Testis (tissue), 3 donors: ENCODE data around the gene GRIP2. TPM values are rescaled to one million over a fixed set of nuclear protein-coding genes. Genes with fewer than 3 reads are reported as not detected.

Experiments used
- DNase-seq: peaks from one replicate; pipeline ENCODE4 v3.0.0-alpha.2; 2019
- H3K27ac ChIP-seq, 2 donors: fragments of 200-600 bp; sonication (generic); one replicate each; pipeline ENCODE4 v1.5.1; 2019
- H3K27me3 ChIP-seq: fragments of 200-600 bp; sonication (generic); one replicate; pipeline ENCODE4 v1.5.1; 2019
- H3K36me3 ChIP-seq: fragments of 200-600 bp; sonication (generic); one replicate; pipeline ENCODE4 v1.5.1; 2017; ENCODE audit warnings: low read depth; ENCODE audit errors: missing control alignments
- H3K4me1 ChIP-seq: fragments of 200-600 bp; sonication (generic); one replicate; pipeline ENCODE4 v1.5.1; 2019
- H3K4me3 ChIP-seq, 2 donors: fragments of 200-600 bp; sonication (generic); one replicate each; pipeline ENCODE4 v1.5.1; 2017 to 2019
- H3K9me3 ChIP-seq: fragments of 200-600 bp; sonication (generic); one replicate; pipeline ENCODE4 v1.5.1; 2017
- POLR2A ChIP-seq: fragments of 450-650 bp; IDR thresholded peaks from one replicate; pipeline ENCODE4 v1.6.1; 2017; ENCODE audit warnings: antibody characterized with exemption, mild to moderate bottlenecking, moderate library complexity
- WGBS, 2 donors: methylation state at CpG; one replicate each; pipeline ENCODE4 v1.1.5; 2018; 5-methylcytosine and 5-hydroxymethylcytosine counted together
- intact Hi-C: fragments of 100-400 bp; cut with DNase I; formaldehyde crosslinking; loops from one replicate; pipeline ENCODE4 v1.15.1; 2023; ENCODE audit warnings: low total_unique reads
- polyA plus RNA-seq: library from polyadenylated mRNA; stranded (reverse); fragments of 350-450 nt; fragmentation: Illumina TruSeq; extraction: RNeasy Lipid Tissue Mini Kit (QIAGEN cat#74804); gene quantifications from one replicate; pipeline ENCODE4 v1.2.3, GENCODE V29; 2014; ENCODE audit warnings: low read depth, low replicate concordance; ENCODE audit not compliant: insufficient read depth
- total RNA-seq, 2 donors: library from RNA; depleted of rRNA; stranded (reverse); fragments of >200 nt; gene quantifications; one replicate each; pipeline ENCODE4 v1.2.3, GENCODE V29; 2016
- TF ChIP-seq, protein P1 (sequence below), 3 experiments: fragments of 450-650 bp in 2 of 3; fragments of 200-600 bp in 1 of 3; sonication (generic) in 1 of 3; IDR thresholded peaks; one replicate each; pipeline ENCODE4 v1.5.1; 2016 to 2019; ENCODE audit warnings: antibody characterized with exemption in 3 of 3, mild to moderate bottlenecking in 2 of 3, moderate library complexity in 1 of 3

Gene GRIP2
- total and polyA plus RNA-seq, 3 donors from 2014 or later = 2.4 to 3.2 (median 2.7) TPM

DNA sequence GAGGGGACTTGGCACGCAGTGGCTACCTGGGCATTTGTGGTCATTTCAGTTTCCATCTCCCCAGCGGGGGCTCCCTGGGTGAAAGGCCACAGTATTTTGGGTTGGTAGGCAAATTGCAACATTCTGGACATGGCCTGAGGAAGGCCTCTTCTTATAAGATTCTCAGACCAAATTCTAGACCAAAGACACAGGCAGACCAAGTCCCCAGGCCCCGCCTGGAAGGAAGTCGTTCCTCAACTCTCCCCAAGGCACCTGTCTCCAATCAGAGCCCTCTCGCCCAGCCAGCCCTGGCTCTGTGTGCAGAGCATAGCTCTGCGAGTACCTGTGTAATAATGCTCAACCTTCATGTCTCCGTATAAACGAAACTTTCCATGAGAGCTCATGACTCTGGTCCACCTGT, 53.1 kb downstream of the GRIP2 start:
- no peaks in the 10 kb centered on the region for H3K36me3 ChIP-seq
- 95 to 96% methylated on average over 8 of the region's 8 CpGs for WGBS, 2 donors
- H3K9me3 ChIP-seq = no peaks in the 10 kb centered on the region
- H3K27ac ChIP-seq = no peak overlapping the region
- no peak overlapping the region for H3K4me3 ChIP-seq
- peaks cover 13% of the 10 kb centered on the region for H3K4me1 ChIP-seq
- H3K27me3 ChIP-seq = no peaks in the 10 kb centered on the region
- no peak for DNase-seq
- intact Hi-C loops = no loop called here
- TF ChIP-seq POLR2A = no peak
- TF ChIP-seq, protein P1, sequence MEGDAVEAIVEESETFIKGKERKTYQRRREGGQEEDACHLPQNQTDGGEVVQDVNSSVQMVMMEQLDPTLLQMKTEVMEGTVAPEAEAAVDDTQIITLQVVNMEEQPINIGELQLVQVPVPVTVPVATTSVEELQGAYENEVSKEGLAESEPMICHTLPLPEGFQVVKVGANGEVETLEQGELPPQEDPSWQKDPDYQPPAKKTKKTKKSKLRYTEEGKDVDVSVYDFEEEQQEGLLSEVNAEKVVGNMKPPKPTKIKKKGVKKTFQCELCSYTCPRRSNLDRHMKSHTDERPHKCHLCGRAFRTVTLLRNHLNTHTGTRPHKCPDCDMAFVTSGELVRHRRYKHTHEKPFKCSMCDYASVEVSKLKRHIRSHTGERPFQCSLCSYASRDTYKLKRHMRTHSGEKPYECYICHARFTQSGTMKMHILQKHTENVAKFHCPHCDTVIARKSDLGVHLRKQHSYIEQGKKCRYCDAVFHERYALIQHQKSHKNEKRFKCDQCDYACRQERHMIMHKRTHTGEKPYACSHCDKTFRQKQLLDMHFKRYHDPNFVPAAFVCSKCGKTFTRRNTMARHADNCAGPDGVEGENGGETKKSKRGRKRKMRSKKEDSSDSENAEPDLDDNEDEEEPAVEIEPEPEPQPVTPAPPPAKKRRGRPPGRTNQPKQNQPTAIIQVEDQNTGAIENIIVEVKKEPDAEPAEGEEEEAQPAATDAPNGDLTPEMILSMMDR (IDR thresholded peaks at IDR 0.05) = no peak

DNA sequence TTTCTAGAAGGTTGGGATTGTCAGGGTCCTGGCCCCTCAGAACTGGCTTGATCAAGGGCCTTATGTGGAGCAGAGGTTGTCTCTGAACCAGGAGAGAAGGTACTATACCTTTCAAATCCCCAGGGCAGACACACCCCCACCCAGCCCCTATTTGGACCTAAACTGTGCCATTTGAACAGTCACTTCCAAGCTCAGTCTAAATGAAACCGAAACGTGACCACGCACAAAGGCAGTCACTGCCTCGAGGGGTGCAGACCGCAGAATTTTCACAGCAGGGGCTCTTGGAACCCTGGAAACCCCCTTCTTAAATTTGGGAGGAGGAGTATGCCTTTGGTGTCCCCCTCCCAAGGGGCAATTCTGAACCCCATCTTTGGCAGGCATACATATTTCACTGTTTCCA, 53.7 kb downstream of the GRIP2 start:
- no peak overlapping the region for H3K4me3 ChIP-seq
- H3K27me3 ChIP-seq = no peaks in the 10 kb centered on the region
- intact Hi-C loops = no loop called here
- 92 to 97% methylated on average over 5 of the region's 5 CpGs for WGBS, 2 donors
- H3K9me3 ChIP-seq = no peaks in the 10 kb centered on the region
- H3K36me3 ChIP-seq = no peaks in the 10 kb centered on the region
- H3K27ac ChIP-seq = no peak overlapping the region
- DNase-seq = no peak
- TF ChIP-seq, protein P1 (IDR thresholded peaks at IDR 0.05) = no peak
- no peak for TF ChIP-seq POLR2A
- H3K4me1 ChIP-seq = peaks cover 16% of the 10 kb centered on the region

DNA sequence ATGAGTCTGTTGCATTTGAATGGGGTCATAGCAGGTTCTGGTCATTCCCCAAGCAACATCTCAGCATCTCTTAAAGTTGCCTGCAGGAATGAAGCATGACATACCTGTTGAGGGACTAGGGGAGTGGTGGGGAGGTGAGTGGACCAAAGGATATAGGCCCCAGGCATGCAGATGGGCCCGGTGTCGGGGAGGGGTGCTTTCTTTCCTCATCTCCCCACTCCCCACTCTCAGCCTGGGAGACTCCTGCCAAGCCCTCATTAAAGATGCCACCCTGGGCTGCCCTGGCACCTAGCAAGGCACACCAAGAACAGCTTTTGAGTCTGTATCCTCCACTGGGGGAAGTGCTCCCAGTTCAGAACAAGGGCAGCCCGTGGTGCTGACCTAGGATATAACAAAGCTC, 54.2 kb downstream of the GRIP2 start:
- TF ChIP-seq POLR2A = no peak
- TF ChIP-seq, protein P1 (IDR thresholded peaks at IDR 0.05) = no peak
- Histone ChIP-seq H3K27me3 (no peaks in the 10 kb centered on the region), H3K36me3 (no peaks in the 10 kb centered on the region), H3K4me3 (no peak overlapping the region), H3K9me3 (no peaks in the 10 kb centered on the region), H3K4me1 (peaks cover 16% of the 10 kb centered on the region), H3K27ac (no peak overlapping the region)
- 96 to 100% methylated on average over 2 to 3 of the region's 3 CpGs for WGBS, 2 donors
- DNase-seq = no peak
- intact Hi-C loops = no loop called here

DNA sequence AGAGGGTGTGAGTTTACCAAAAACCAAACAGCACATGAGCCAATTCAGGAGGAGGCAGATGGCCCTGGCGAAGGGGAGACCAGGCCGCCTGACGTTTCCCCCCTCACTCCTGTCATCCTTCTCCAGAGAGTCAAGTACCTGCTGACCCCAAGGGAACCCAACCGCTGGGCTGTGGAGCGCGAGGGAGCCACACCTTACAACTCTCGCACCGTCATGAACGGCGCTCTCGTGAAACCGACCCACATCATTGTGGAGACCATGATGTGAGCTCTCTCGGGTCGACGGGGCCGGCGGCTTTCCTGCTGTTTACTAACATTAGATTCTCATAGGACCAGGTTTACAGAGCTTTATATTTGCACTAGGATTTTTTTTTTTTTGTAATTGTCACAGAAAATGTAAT, 55.4 kb downstream of the GRIP2 start:
- TF ChIP-seq POLR2A = no peak
- TF ChIP-seq, protein P1 (IDR thresholded peaks at IDR 0.05) = no peak
- no peak for DNase-seq
- H3K4me1 ChIP-seq = peaks cover 16% of the 10 kb centered on the region
- no peaks in the 10 kb centered on the region for H3K9me3 ChIP-seq
- no peak overlapping the region for H3K27ac ChIP-seq
- H3K36me3 ChIP-seq = no peaks in the 10 kb centered on the region
- H3K4me3 ChIP-seq = no peak overlapping the region
- H3K27me3 ChIP-seq = no peaks in the 10 kb centered on the region
- WGBS, 2 donors = 88 to 92% methylated on average over 16 to 17 of the region's 17 CpGs
- intact Hi-C loops = no loop called here

DNA sequence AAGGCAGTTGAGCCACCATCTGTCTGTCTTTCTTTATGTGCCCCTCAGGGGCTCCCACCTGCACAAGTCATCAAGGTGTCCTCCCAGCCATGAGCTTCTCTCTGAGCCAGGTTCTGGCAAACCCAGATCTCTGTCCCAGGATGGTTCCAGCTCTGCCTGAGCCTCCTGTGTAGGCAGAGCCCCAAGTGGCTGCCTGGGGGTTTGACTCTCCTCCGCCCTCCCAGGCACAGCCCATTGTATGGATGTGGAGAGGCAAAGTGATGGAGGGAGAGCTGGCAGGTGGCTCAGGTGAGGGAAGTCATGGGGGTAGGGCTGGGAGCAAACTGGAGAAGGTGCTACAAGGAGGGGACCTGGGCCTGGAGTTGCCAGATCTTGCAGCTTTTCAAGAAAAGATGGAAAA, 56.9 kb downstream of the GRIP2 start:
- Histone ChIP-seq H3K36me3 (no peaks in the 10 kb centered on the region), H3K4me1 (peaks cover 14% of the 10 kb centered on the region), H3K9me3 (no peaks in the 10 kb centered on the region), H3K27me3 (no peaks in the 10 kb centered on the region), H3K4me3 (no peak overlapping the region), H3K27ac (no peak overlapping the region)
- WGBS, 2 donors = 96 to 100% methylated on average over 1 of the region's 1 CpG
- DNase-seq = no peak
- intact Hi-C loops = no loop called here
- no peak for TF ChIP-seq POLR2A
- TF ChIP-seq, protein P1 (IDR thresholded peaks at IDR 0.05) = no peak
